Peyer's patch (tissue), 4 donors: Measurements from ENCODE around the gene TENT5A. TPM values are rescaled to one million over a fixed set of nuclear protein-coding genes. Genes with fewer than 3 reads are reported as not detected.

ENCODE experiments used
- DNase-seq, 3 donors: peaks; one replicate each; pipeline ENCODE4 v3.0.0-alpha.2; 2017 to 2019
- H3K27ac ChIP-seq, 4 donors: fragments of 200-600 bp; sonication (generic); one replicate each; pipeline ENCODE4 v1.5.1; 2016 to 2019
- H3K27me3 ChIP-seq, 2 donors: fragments of 200-600 bp; sonication (generic); one replicate each; pipeline ENCODE4 v1.5.1; 2019
- H3K36me3 ChIP-seq, 3 donors: fragments of 200-600 bp; sonication (generic); one replicate each; pipeline ENCODE4 v1.5.1; 2016 to 2019
- H3K4me1 ChIP-seq, 4 donors: fragments of 200-600 bp; sonication (generic); one replicate each; pipeline ENCODE4 v1.5.1; 2016 to 2019
- H3K4me3 ChIP-seq, 4 donors: fragments of 200-600 bp; sonication (generic); 1 replicate in 3 of 4; 2 replicates in 1 of 4; pipeline ENCODE4 v1.5.1; 2016 to 2019; ENCODE audit warnings: mild to moderate bottlenecking in 1 of 4
- H3K9me3 ChIP-seq, 4 donors: fragments of 200-600 bp; sonication (generic); one replicate each; pipeline ENCODE4 v1.5.1; 2016 to 2019; ENCODE audit warnings: mild to moderate bottlenecking in 1 of 4
- POLR2A ChIP-seq, 2 donors: fragments of 450-650 bp; IDR thresholded peaks; one replicate each; pipeline ENCODE4 v1.5.1; 2017; ENCODE audit warnings: antibody characterized with exemption in 2 of 2, mild to moderate bottlenecking in 2 of 2, moderate library complexity in 2 of 2
- total RNA-seq, 4 donors: library from RNA; depleted of rRNA; stranded (reverse); fragments of >200 nt; gene quantifications; one replicate each; pipeline ENCODE4 v1.1.0, GENCODE V29; 2016
- TF ChIP-seq, protein P1 (sequence below), 6 experiments: fragments of 450-650 bp in 4 of 6; fragments of 200-600 bp in 2 of 6; sonication (generic) in 1 of 6; IDR thresholded peaks; one replicate each; pipeline ENCODE4 v1.5.1; 2017 to 2019; ENCODE audit warnings: antibody characterized with exemption in 6 of 6, mild to moderate bottlenecking in 3 of 6, moderate library complexity in 1 of 6

Gene TENT5A
- total RNA-seq, 4 donors from 2014 or later, result 35.4 to 73.4 (median 58.6) TPM

GRCh38 chr6:81795890-81796289 is 43.4 kb upstream of the TENT5A start:
- no peak for DNase-seq
- TF ChIP-seq, protein P1, sequence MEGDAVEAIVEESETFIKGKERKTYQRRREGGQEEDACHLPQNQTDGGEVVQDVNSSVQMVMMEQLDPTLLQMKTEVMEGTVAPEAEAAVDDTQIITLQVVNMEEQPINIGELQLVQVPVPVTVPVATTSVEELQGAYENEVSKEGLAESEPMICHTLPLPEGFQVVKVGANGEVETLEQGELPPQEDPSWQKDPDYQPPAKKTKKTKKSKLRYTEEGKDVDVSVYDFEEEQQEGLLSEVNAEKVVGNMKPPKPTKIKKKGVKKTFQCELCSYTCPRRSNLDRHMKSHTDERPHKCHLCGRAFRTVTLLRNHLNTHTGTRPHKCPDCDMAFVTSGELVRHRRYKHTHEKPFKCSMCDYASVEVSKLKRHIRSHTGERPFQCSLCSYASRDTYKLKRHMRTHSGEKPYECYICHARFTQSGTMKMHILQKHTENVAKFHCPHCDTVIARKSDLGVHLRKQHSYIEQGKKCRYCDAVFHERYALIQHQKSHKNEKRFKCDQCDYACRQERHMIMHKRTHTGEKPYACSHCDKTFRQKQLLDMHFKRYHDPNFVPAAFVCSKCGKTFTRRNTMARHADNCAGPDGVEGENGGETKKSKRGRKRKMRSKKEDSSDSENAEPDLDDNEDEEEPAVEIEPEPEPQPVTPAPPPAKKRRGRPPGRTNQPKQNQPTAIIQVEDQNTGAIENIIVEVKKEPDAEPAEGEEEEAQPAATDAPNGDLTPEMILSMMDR (IDR thresholded peaks at IDR 0.05), result no peak
- no peak for TF ChIP-seq POLR2A (IDR thresholded peaks at IDR 0.05)
- Histone ChIP-seq H3K27me3 (no peaks in the 10 kb centered on the region), H3K4me1 (no peaks in the 10 kb centered on the region), H3K27ac (no peak overlapping the region), H3K9me3 (no peaks in the 10 kb centered on the region), H3K36me3 (no peaks in the 10 kb centered on the region), H3K4me3 (no peak overlapping the region)

- DNase-seq, result no peak
- TF ChIP-seq POLR2A (IDR thresholded peaks at IDR 0.05), result no peak
- TF ChIP-seq, protein P1 (IDR thresholded peaks at IDR 0.05), result no peak
- no peaks in the 10 kb centered on the region for H3K27me3 ChIP-seq
- H3K36me3 ChIP-seq, result no peaks in the 10 kb centered on the region
- H3K4me3 ChIP-seq, result no peak overlapping the region
- H3K27ac ChIP-seq, result no peak overlapping the region
- H3K4me1 ChIP-seq, result no peaks in the 10 kb centered on the region
- no peaks in the 10 kb centered on the region for H3K9me3 ChIP-seq
Observed at GRCh38 chr6:81793821-81794475, 41.5 kb upstream of the TENT5A start.

GRCh38 chr6:81792826-81793225 is 40.3 kb upstream of the TENT5A start:
- no peak overlapping the region for H3K4me3 ChIP-seq
- peaks cover 0 to 3% (median 0%) of the 10 kb centered on the region in 4 donors for H3K4me1 ChIP-seq
- no peak overlapping the region for H3K27ac ChIP-seq
- H3K9me3 ChIP-seq, result no peaks in the 10 kb centered on the region
- H3K36me3 ChIP-seq, result no peaks in the 10 kb centered on the region
- DNase-seq, result no peak
- TF ChIP-seq POLR2A (IDR thresholded peaks at IDR 0.05), result no peak
- TF ChIP-seq, protein P1 (IDR thresholded peaks at IDR 0.05), result no peak
- no peaks in the 10 kb centered on the region for H3K27me3 ChIP-seq

- Histone ChIP-seq H3K36me3 (no peaks in the 10 kb centered on the region), H3K9me3 (no peaks in the 10 kb centered on the region), H3K27me3 (no peaks in the 10 kb centered on the region), H3K27ac (no peak overlapping the region), H3K4me1 (peaks cover 0 to 7% (median 0%) of the 10 kb centered on the region in 4 donors), H3K4me3 (no peak overlapping the region)
- DNase-seq, result no peak
- TF ChIP-seq, protein P1 (IDR thresholded peaks at IDR 0.05), result no peak
- TF ChIP-seq POLR2A (IDR thresholded peaks at IDR 0.05), result no peak
Observed at GRCh38 chr6:81791756-81792155, 39.3 kb upstream of the TENT5A start.

DNA sequence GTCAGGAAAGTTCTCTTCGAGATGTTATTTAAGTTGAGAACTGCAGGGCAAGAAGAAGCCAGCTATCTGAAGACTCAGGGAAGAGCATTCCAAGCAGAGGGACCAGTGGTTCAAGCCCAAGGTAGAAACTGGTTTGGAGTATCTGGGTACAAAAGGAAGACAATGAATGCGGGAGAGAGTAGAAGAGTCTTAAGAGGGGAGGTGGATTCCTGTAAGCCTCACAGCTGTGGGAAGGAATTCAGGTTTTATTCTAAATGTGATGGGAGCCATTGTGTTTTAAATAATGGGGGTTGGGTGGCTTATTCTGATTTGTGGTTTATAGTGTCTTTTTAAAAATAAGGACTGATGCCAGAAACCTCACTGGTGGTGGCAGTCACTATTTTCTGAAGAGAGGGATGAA is 37.6 kb upstream of the TENT5A start:
- TF ChIP-seq POLR2A (IDR thresholded peaks at IDR 0.05), result no peak
- TF ChIP-seq, protein P1 (IDR thresholded peaks at IDR 0.05), result no peak
- Histone ChIP-seq H3K4me1 (peaks cover 0 to 7% (median 0%) of the 10 kb centered on the region in 4 donors), H3K9me3 (no peaks in the 10 kb centered on the region), H3K27ac (no peak overlapping the region), H3K36me3 (no peaks in the 10 kb centered on the region), H3K4me3 (no peak overlapping the region), H3K27me3 (no peaks in the 10 kb centered on the region)
- DNase-seq, result no peak
